ENCODE data around the gene LMNTD2.

DNA sequence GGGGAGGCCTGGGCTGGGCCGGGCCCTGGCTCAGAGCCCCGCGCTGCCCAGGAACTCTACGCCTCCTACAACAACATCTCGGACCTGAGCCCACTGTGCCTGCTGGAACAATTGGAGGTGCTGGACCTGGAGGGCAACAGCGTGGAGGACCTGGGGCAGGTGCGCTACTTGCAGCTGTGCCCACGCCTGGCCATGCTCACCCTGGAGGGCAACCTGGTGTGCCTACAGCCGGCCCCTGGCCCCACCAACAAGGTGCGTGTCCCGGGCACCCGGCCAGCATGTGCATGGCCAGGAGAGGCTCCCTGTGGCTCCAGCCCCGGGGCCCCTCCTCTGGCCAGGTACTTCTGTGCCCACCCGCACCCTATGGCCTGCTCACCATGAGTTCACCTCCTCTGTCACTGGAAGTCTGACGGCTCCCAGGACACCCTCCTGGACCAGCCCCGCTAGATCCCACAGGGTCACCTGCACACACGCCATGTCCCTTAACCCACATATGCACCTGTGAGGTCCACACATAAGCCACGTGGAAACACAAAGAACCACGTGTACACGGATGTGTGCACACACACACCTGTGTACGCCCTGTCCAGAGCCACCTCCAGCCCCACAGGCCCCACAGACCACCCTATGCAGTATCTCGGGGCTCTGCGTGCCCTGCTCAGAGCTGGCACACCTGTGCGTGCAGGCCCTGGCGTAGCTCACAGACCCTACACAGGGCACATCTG is 10.4 kb downstream of the LMNTD2 start:
- TF ChIP-seq, protein P1, sequence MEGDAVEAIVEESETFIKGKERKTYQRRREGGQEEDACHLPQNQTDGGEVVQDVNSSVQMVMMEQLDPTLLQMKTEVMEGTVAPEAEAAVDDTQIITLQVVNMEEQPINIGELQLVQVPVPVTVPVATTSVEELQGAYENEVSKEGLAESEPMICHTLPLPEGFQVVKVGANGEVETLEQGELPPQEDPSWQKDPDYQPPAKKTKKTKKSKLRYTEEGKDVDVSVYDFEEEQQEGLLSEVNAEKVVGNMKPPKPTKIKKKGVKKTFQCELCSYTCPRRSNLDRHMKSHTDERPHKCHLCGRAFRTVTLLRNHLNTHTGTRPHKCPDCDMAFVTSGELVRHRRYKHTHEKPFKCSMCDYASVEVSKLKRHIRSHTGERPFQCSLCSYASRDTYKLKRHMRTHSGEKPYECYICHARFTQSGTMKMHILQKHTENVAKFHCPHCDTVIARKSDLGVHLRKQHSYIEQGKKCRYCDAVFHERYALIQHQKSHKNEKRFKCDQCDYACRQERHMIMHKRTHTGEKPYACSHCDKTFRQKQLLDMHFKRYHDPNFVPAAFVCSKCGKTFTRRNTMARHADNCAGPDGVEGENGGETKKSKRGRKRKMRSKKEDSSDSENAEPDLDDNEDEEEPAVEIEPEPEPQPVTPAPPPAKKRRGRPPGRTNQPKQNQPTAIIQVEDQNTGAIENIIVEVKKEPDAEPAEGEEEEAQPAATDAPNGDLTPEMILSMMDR (IDR thresholded peaks at IDR 0.05): no peak
- TF ChIP-seq POLR2A (IDR thresholded peaks at IDR 0.05): no peak

All from uterus (tissue), 2 donors.